ENCODE measurements around the gene MSMP. TPM values are rescaled to one million over a fixed set of nuclear protein-coding genes. Genes with fewer than 3 reads are reported as not detected.

The MSMP gene
- total RNA-seq, 1 experiment from 2014 or later = 2.1 TPM

- no peaks in the 10 kb centered on the region; the same call in 1 of the 2 replicates for H3K4me1 Mint-ChIP-seq
- TF ChIP-seq MAX (CRISPR knock-in tag; IDR thresholded peaks at IDR 0.05) (no peak), USF2 (CRISPR knock-in tag; IDR thresholded peaks at IDR 0.05) (no peak), MLX (CRISPR knock-in tag; IDR thresholded peaks at IDR 0.05) (no peak), TEAD1 (CRISPR knock-in tag; IDR thresholded peaks at IDR 0.05) (no peak), FOXP4 (CRISPR knock-in tag; IDR thresholded peaks at IDR 0.05) (no peak), AR (CRISPR knock-in tag; IDR thresholded peaks at IDR 0.05) (no peak), CDX4 (CRISPR knock-in tag; IDR thresholded peaks at IDR 0.05; ENCODE audit: borderline replicate concordance) (no peak), CREM (CRISPR knock-in tag; IDR thresholded peaks at IDR 0.05) (no peak), GABPB1 (CRISPR knock-in tag; IDR thresholded peaks at IDR 0.05) (no peak), TCF7 (CRISPR knock-in tag; IDR thresholded peaks at IDR 0.05; ENCODE audit: low read depth) (no peak), ZBTB21 (CRISPR knock-in tag; IDR thresholded peaks at IDR 0.05; ENCODE audit: borderline replicate concordance) (no peak), ZNF425 (CRISPR knock-in tag; conservative IDR thresholded peaks at IDR 0.05) (no peak), TP53 (CRISPR knock-in tag; IDR thresholded peaks at IDR 0.05) (no peak), GTF2I (CRISPR knock-in tag; conservative IDR thresholded peaks at IDR 0.05) (no peak)
- H3K4me3 Mint-ChIP-seq = no peak overlapping the region
- POLR2A ChIA-PET = no interaction called here
- H3K36me3 Mint-ChIP-seq = peaks cover 56% of the 10 kb centered on the region
- H3K27ac Mint-ChIP-seq = no peak overlapping the region
- H3K27me3 Mint-ChIP-seq (ENCODE audit: low read depth) = no peaks in the 10 kb centered on the region
- no peak for DNase-seq (ENCODE audit: low spot score)
- no peaks in the 10 kb centered on the region for H3K9me3 Mint-ChIP-seq
- CTCF ChIA-PET = no interaction called here
- ATAC-seq = no peak
Measured at GRCh38 chr9:35723426-35723825, 30.6 kb downstream of the MSMP start.

GRCh38 chr9:35719546-35719945 is 34.5 kb downstream of the MSMP start:
- H3K9me3 Mint-ChIP-seq = no peaks in the 10 kb centered on the region
- ChIA-PET CTCF (interaction anchor here (0.7 to 3.1 kb wide), 3 partner anchors 9 to 120 kb away, joined by 3 to 16 read pairs (median 5); no protein-coding TSS in a partner anchor), POLR2A (no interaction called here)
- H3K27ac Mint-ChIP-seq = no peak overlapping the region
- no peak for TF ChIP-seq ZNF121 (CRISPR knock-in tag; IDR thresholded peaks at IDR 0.05)
- no peak for TF ChIP-seq USF1 (CRISPR knock-in tag; IDR thresholded peaks at IDR 0.05)
- TF ChIP-seq SP1 (CRISPR knock-in tag; conservative IDR thresholded peaks at IDR 0.05) = no peak
- TF ChIP-seq AFF4 (CRISPR knock-in tag; IDR thresholded peaks at IDR 0.05; ENCODE audit: borderline replicate concordance) = no peak
- TF ChIP-seq NR2C2 (CRISPR knock-in tag; IDR thresholded peaks at IDR 0.05) = no peak
- peaks cover 83% of the 10 kb centered on the region for H3K36me3 Mint-ChIP-seq
- no peaks in the 10 kb centered on the region for H3K4me1 Mint-ChIP-seq
- DNase-seq (ENCODE audit: low spot score) = no peak
- ATAC-seq = no peak
- H3K4me3 Mint-ChIP-seq = no peak overlapping the region
- no peaks in the 10 kb centered on the region for H3K27me3 Mint-ChIP-seq (ENCODE audit: low read depth)

Measured in WTC11 (cell line).